CD4-positive, alpha-beta memory T cell (primary cell): ENCODE data around the gene ANKRD39. TPM values are rescaled to one million over a fixed set of nuclear protein-coding genes. Genes with fewer than 3 reads are reported as not detected.
"Not testable (repeated sequence)": the region's sequence is repeated elsewhere in the genome, so short reads cannot be mapped to it uniquely, and the experiment has no call there.

Experiments used
- CTCF ChIA-PET: fragments of 350-600 bp; sonication (Branson Sonifier 250); formaldehyde crosslinking; loops from one replicate; lab custom pipeline; 2021; ENCODE audit warnings: inconsistent platforms; ENCODE audit not compliant: partially characterized antibody; lab: Charles Lee
- POLR2A ChIA-PET: fragments of 350-600 bp; sonication (Branson Sonifier 250); formaldehyde crosslinking; loops from one replicate; lab custom pipeline; 2021; ENCODE audit not compliant: partially characterized antibody; lab: Charles Lee
- DNase-seq, 5 donors: peaks; one replicate each; pipeline versions ENCODE4 v3.0.0 to v3.0.0-alpha.2; 2020 to 2022; ENCODE audit warnings: mixed read lengths in 1 of 5
- H3K27ac ChIP-seq: one replicate; pipeline ENCODE4 v1.7.0; 2013; ENCODE audit warnings: low read depth, low read length
- H3K27me3 ChIP-seq: 2 replicates; pipeline ENCODE4 v1.7.0; 2013; ENCODE audit warnings: mild to moderate bottlenecking, low read length, moderate library complexity; ENCODE audit not compliant: insufficient read depth
- H3K36me3 ChIP-seq: 2 replicates; pipeline ENCODE4 v1.7.0; 2013; ENCODE audit warnings: mild to moderate bottlenecking, low read length, moderate library complexity; ENCODE audit not compliant: insufficient read depth
- H3K4me1 ChIP-seq: 2 replicates; pipeline ENCODE4 v1.7.0; 2013; ENCODE audit warnings: mild to moderate bottlenecking, low read length, moderate library complexity; ENCODE audit not compliant: insufficient read depth
- H3K4me3 ChIP-seq, 2 donors: one replicate each; pipeline ENCODE4 v1.7.0; 2013; ENCODE audit warnings: low read length in 2 of 2, mild to moderate bottlenecking in 1 of 2
- H3K9me3 ChIP-seq, 2 donors: one replicate each; pipeline ENCODE4 v1.7.0; 2013; ENCODE audit warnings: low read length in 2 of 2, control low read depth in 1 of 2; ENCODE audit not compliant: control insufficient read depth in 1 of 2
- H3K27ac Mint-ChIP-seq, 7 donors: one replicate each; pipeline ENCODE4 v1.8.0; 2020 to 2021; ENCODE audit warnings: mixed read lengths in 7 of 7, mild to moderate bottlenecking in 6 of 7, inconsistent platforms in 3 of 7, moderate library complexity in 3 of 7
- H3K27me3 Mint-ChIP-seq, 2 donors: one replicate each; pipeline ENCODE4 v1.8.0; 2020 to 2021; ENCODE audit warnings: mixed read lengths in 2 of 2
- H3K36me3 Mint-ChIP-seq, 2 donors: one replicate each; pipeline ENCODE4 v1.8.0; 2020 to 2021; ENCODE audit warnings: mixed read lengths in 2 of 2, inconsistent platforms in 1 of 2, mild to moderate bottlenecking in 1 of 2
- H3K4me1 Mint-ChIP-seq, 4 donors: one replicate each; pipeline ENCODE4 v1.8.0; 2020 to 2021; ENCODE audit warnings: mixed read lengths in 4 of 4, mild to moderate bottlenecking in 1 of 4
- H3K4me3 Mint-ChIP-seq, 8 donors: one replicate each; pipeline ENCODE4 v1.8.0; 2020 to 2021; ENCODE audit warnings: mixed read lengths in 8 of 8, mild to moderate bottlenecking in 7 of 8, moderate library complexity in 6 of 8, inconsistent platforms in 3 of 8
- H3K9me3 Mint-ChIP-seq, 8 donors: one replicate each; pipeline ENCODE4 v1.8.0; 2020 to 2021; ENCODE audit warnings: mixed read lengths in 8 of 8, mild to moderate bottlenecking in 5 of 8, inconsistent platforms in 3 of 8, moderate library complexity in 1 of 8
- intact Hi-C: fragments of 100-400 bp; cut with micrococcal nuclease; formaldehyde crosslinking; loops from one replicate; pipeline ENCODE4 v1.15.1; 2023
- polyA plus RNA-seq, 2 donors: library from polyadenylated mRNA; unstranded; fragments of 300-500 nt; fragmentation: Illumina TruSeq; gene quantifications; one replicate each; pipeline ENCODE4 v1.2.3, GENCODE V29; 2021
- total RNA-seq, 2 experiments: library from RNA; stranded (reverse); gene quantifications; one replicate each; pipeline ENCODE4 v1.2.3, GENCODE V29; 2021

ANKRD39 gene
- total and polyA plus RNA-seq, 4 experiments from 2014 or later, result 18.7 to 42.5 (median 24.4) TPM

GRCh38 chr2:96806468-96807126 lies 51.2 kb downstream of the ANKRD39 start:
- H3K4me3 ChIP-seq, result peak overlapping the region in 1 of 2 donors; percentile 38

GRCh38 chr2:96805946-96806345 lies 51.9 kb downstream of the ANKRD39 start:
- POLR2A ChIA-PET, result interaction anchor here (0.7 to 6.4 kb wide), 10 partner anchors 10 to 212 kb away, joined by 3 to 104 read pairs (median 6); partner anchors contain the start of genes ANKRD39, CNNM3, CNNM4 and KANSL3
- H3K27me3 ChIP-seq, H3K9me3 ChIP-seq, H3K4me3 ChIP-seq, H3K9me3 Mint-ChIP-seq, DNase-seq, H3K27me3 Mint-ChIP-seq, H3K36me3 ChIP-seq: not testable (repeated sequence)
- peaks cover 46% of the 10 kb centered on the region for H3K4me1 ChIP-seq
- Mint-ChIP-seq H3K4me1 (peaks cover 16 to 44% (median 24%) of the 10 kb centered on the region in 4 donors), H3K4me3 (peak overlapping the region in 6 of 8 donors; percentile 83 to 92 (median 87)), H3K36me3 (peaks cover 9 to 10% of the 10 kb centered on the region in 2 donors), H3K27ac (peak overlapping the region; percentile 91 to 100 (median 98))
- H3K27ac ChIP-seq, result peak overlapping the region; percentile 22
- intact Hi-C loops, result loop anchor here (1.0 to 10.0 kb wide), 2 partner anchors 10 to 401 kb away; partner anchors contain the start of gene CNNM3
- CTCF ChIA-PET, result interaction anchor here (1.0 to 3.0 kb wide), 7 partner anchors 9 to 306 kb away, joined by 3 to 10 read pairs (median 6); partner anchors contain the start of genes ANKRD36, ANKRD39, CNNM3 and CNNM4

More at GRCh38 chr2:96806468-96807126, 51.2 kb downstream of the ANKRD39 start:
- peak overlapping the region; percentile 79 to 92 (median 86) for H3K4me3 Mint-ChIP-seq
- peak; percentile 68 to 82 (median 78) for DNase-seq
- Histone ChIP-seq H3K27me3 (no peaks in the 10 kb centered on the region), H3K9me3 (no peaks in the 10 kb centered on the region), H3K27ac (peak overlapping the region; percentile 22), H3K4me1 (peaks cover 39% of the 10 kb centered on the region), H3K36me3 (peaks cover 5% of the 10 kb centered on the region)
- POLR2A ChIA-PET, result interaction anchor here (0.7 to 6.4 kb wide), 16 partner anchors 10 to 254 kb away, joined by 3 to 104 read pairs (median 4); partner anchors contain the start of genes ANKRD39, CNNM3, CNNM4 and KANSL3
- no peaks in the 10 kb centered on the region for H3K27me3 Mint-ChIP-seq
- peak overlapping the region; percentile 91 to 100 (median 98) for H3K27ac Mint-ChIP-seq
- H3K9me3 Mint-ChIP-seq, result peaks cover 0 to 5% (median 0%) of the 10 kb centered on the region in 8 donors
- peaks cover 16 to 47% (median 27%) of the 10 kb centered on the region in 4 donors for H3K4me1 Mint-ChIP-seq
- peaks cover 9 to 10% of the 10 kb centered on the region in 2 donors for H3K36me3 Mint-ChIP-seq
- CTCF ChIA-PET, result interaction anchor here (0.7 to 3.0 kb wide), 9 partner anchors 8 to 306 kb away, joined by 3 to 10 read pairs (median 5); partner anchors contain the start of genes ANKRD36, ANKRD39, CNNM3 and CNNM4
- intact Hi-C loops, result loop anchor here (1.0 to 10.0 kb wide), 2 partner anchors 10 to 402 kb away; partner anchors contain the start of gene CNNM3

- H3K9me3 Mint-ChIP-seq, result peaks cover 0 to 5% (median 0%) of the 10 kb centered on the region in 8 donors
- Histone ChIP-seq H3K9me3 (no peaks in the 10 kb centered on the region), H3K27me3 (no peaks in the 10 kb centered on the region), H3K4me1 (peaks cover 50% of the 10 kb centered on the region), H3K36me3 (peaks cover 5% of the 10 kb centered on the region), H3K4me3 (no peak overlapping the region), H3K27ac (no peak overlapping the region)
- H3K4me3 Mint-ChIP-seq, result peak overlapping the region in 1 of 8 donors; percentile 7
- no peaks in the 10 kb centered on the region for H3K27me3 Mint-ChIP-seq
- no peak for DNase-seq
- peaks cover 7 to 9% of the 10 kb centered on the region in 2 donors for H3K36me3 Mint-ChIP-seq
- H3K27ac Mint-ChIP-seq, result peak overlapping the region; percentile 56 to 91 (median 67)
- CTCF ChIA-PET, result interaction anchor here (1.3 to 3.8 kb wide), 5 partner anchors 10 to 156 kb away, joined by 4 to 39 read pairs (median 8); partner anchors contain the start of genes ANKRD39, CNNM3 and CNNM4
- POLR2A ChIA-PET, result interaction anchor here (0.7 to 6.4 kb wide), 5 partner anchors 11 to 197 kb away, joined by 3 to 104 read pairs (median 4); partner anchors contain the start of genes ANKRD39 and CNNM3
- intact Hi-C loops, result loop anchor here (5.0 to 10.0 kb wide), 2 partner anchors 203 to 400 kb away; no protein-coding TSS in a partner anchor
- peaks cover 16 to 40% (median 23%) of the 10 kb centered on the region in 4 donors for H3K4me1 Mint-ChIP-seq
Measured at GRCh38 chr2:96804986-96805385, 52.8 kb downstream of the ANKRD39 start.

DNA sequence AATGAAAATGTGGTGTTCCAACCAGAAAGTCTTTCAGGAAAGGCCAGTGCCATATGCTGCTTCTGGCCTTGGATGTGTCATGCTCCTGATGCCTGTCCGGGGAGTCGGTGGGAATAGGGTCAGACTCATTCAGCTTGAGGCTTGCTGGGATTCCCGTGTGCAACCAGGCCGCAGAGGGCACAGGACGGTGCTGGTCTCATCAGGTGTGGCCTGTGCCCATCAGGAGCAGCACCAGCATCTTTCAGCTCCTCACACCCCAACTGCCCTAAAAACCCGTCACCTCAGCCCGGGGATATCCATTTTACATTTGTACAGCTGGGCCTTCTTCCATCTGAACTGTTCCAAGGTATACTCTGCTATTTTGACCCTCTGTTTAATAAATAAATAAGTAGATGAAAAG lies 55.1 kb downstream of the ANKRD39 start:
- Histone ChIP-seq H3K36me3 (no peaks in the 10 kb centered on the region), H3K9me3 (no peaks in the 10 kb centered on the region), H3K27ac (no peak overlapping the region), H3K4me3 (no peak overlapping the region), H3K27me3 (no peaks in the 10 kb centered on the region), H3K4me1 (peaks cover 43% of the 10 kb centered on the region)
- H3K4me1 Mint-ChIP-seq, result peaks cover 9 to 21% (median 16%) of the 10 kb centered on the region in 4 donors
- no peaks in the 10 kb centered on the region for H3K27me3 Mint-ChIP-seq
- ChIA-PET POLR2A (interaction anchor here (0.8 to 6.4 kb wide), 5 partner anchors 10 to 264 kb away, joined by 3 to 104 read pairs (median 4); partner anchors contain the start of genes ANKRD39 and CNNM3), CTCF (interaction anchor here (1.0 to 3.8 kb wide), 7 partner anchors 11 to 149 kb away, joined by 3 to 39 read pairs (median 4); partner anchors contain the start of genes CNNM3 and CNNM4)
- DNase-seq, result no peak
- intact Hi-C loops, result loop anchor here (1.0 to 10.0 kb wide), 3 partner anchors 14 to 398 kb away; partner anchors contain the start of gene CNNM3
- H3K36me3 Mint-ChIP-seq, result peaks cover 11 to 14% of the 10 kb centered on the region in 2 donors
- H3K9me3 Mint-ChIP-seq, result peaks cover 0 to 5% (median 0%) of the 10 kb centered on the region in 8 donors
- peak overlapping the region in 2 of 7 donors; percentile 53 to 69 for H3K27ac Mint-ChIP-seq
- no peak overlapping the region for H3K4me3 Mint-ChIP-seq

DNA sequence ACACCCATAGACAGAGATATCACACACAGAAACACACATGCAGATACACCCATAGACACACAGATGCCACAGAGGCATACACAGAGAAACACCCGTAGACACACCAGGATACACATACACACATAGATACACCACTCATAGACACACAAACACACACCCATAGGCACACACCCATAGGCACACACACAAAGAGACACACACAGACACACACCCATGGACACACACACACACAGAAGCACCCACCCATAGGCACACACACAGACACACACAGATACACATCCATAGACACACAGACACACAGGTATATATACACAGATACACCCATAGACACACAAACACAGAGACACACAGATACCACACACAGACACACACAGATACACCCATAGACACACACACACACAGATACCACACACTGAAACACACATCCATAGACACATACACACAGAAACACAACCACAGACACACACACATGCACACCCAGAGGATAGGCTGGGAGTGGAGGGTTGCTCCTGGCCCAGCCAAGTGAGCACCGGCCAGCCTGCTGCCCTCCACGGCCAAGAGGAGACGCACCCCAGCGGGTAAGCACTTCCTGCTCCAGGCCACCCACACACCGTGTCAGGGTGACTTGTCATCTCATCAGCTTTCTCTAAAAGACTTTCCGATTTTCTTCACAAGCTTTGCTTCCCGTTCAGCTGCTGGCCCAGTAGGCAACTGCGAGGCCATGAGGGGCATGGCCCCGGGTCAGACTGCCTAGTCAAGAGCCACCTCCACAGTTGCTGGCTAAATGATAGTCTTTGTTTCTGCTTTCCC lies 55.8 kb downstream of the ANKRD39 start:
- H3K36me3 ChIP-seq, result no peaks in the 10 kb centered on the region
- Mint-ChIP-seq H3K27me3 (no peaks in the 10 kb centered on the region), H3K9me3 (peaks cover 0 to 5% (median 0%) of the 10 kb centered on the region in 8 donors), H3K27ac (no peak overlapping the region), H3K4me3 (no peak overlapping the region), H3K4me1 (peaks cover 9 to 15% (median 13%) of the 10 kb centered on the region in 4 donors), H3K36me3 (peaks cover 11 to 17% of the 10 kb centered on the region in 2 donors)
- H3K27ac ChIP-seq, result peak overlapping the region; percentile 18
- peak; percentile 12 to 52 (median 33) for DNase-seq
- intact Hi-C loops, result loop anchor here (1.0 to 10.0 kb wide), 5 partner anchors 14 to 397 kb away; partner anchors contain the start of genes CNNM3, CNNM4 and KANSL3
- no peaks in the 10 kb centered on the region for H3K9me3 ChIP-seq
- H3K4me1 ChIP-seq, result peaks cover 35% of the 10 kb centered on the region
- ChIA-PET POLR2A (interaction anchor here (0.8 to 6.4 kb wide), 5 partner anchors 14 to 264 kb away, joined by 3 to 104 read pairs (median 4); partner anchors contain the start of genes ANKRD39 and CNNM3), CTCF (interaction anchor here (0.8 to 3.8 kb wide), 12 partner anchors 12 to 159 kb away, joined by 3 to 39 read pairs (median 6); partner anchors contain the start of genes CNNM3 and CNNM4)
- H3K4me3 ChIP-seq, result no peak overlapping the region
- no peaks in the 10 kb centered on the region for H3K27me3 ChIP-seq
